ENCODE measurements around the gene CDKN2B.

CDKN2B gene

DNA sequence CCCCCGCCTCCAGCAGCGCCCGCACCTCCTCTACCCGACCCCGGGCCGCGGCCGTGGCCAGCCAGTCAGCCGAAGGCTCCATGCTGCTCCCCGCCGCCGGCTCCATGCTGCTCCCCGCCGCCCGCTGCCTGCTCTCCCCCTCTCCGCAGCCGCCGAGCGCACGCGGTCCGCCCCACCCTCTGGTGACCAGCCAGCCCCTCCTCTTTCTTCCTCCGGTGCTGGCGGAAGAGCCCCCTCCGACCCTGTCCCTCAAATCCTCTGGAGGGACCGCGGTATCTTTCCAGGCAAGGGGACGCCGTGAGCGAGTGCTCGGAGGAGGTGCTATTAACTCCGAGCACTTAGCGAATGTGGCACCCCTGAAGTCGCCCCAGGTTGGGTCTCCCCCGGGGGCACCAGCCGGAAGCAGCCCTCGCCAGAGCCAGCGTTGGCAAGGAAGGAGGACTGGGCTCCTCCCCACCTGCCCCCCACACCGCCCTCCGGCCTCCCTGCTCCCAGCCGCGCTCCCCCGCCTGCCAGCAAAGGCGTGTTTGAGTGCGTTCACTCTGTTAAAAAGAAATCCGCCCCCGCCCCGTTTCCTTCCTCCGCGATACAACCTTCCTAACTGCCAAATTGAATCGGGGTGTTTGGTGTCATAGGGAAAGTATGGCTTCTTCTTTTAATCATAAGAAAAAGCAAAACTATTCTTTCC is 34.2 kb downstream of the CDKN2B start:
- peaks cover 84% of the 10 kb centered on the region for H3K79me2 ChIP-seq (ENCODE audit: insufficient read depth, low read depth)
- H3K27me3 ChIP-seq (ENCODE audit: insufficient read depth, low read depth): no peaks in the 10 kb centered on the region
- TF ChIP-seq, protein P1, sequence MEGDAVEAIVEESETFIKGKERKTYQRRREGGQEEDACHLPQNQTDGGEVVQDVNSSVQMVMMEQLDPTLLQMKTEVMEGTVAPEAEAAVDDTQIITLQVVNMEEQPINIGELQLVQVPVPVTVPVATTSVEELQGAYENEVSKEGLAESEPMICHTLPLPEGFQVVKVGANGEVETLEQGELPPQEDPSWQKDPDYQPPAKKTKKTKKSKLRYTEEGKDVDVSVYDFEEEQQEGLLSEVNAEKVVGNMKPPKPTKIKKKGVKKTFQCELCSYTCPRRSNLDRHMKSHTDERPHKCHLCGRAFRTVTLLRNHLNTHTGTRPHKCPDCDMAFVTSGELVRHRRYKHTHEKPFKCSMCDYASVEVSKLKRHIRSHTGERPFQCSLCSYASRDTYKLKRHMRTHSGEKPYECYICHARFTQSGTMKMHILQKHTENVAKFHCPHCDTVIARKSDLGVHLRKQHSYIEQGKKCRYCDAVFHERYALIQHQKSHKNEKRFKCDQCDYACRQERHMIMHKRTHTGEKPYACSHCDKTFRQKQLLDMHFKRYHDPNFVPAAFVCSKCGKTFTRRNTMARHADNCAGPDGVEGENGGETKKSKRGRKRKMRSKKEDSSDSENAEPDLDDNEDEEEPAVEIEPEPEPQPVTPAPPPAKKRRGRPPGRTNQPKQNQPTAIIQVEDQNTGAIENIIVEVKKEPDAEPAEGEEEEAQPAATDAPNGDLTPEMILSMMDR (conservative IDR thresholded peaks at IDR 0.05; ENCODE audit: low read depth, low read length): no peak
- H3K36me3 ChIP-seq (ENCODE audit: insufficient read depth): peaks cover 21% of the 10 kb centered on the region; the same call in 1 of the 2 replicates
- H3K27ac ChIP-seq: no peak overlapping the region
- no peak overlapping the region for H3K4me2 ChIP-seq
- H3K4me3 ChIP-seq (IDR thresholded peaks at IDR 0.05; ENCODE audit: insufficient read depth, low read depth, low read length): no peak overlapping the region
- H4K20me1 ChIP-seq (ENCODE audit: insufficient read depth): peaks cover 4% of the 10 kb centered on the region
- H3K4me1 ChIP-seq (ENCODE audit: low read depth, poor library complexity, severe bottlenecking): peaks cover 9% of the 10 kb centered on the region
- no peak overlapping the region for H3K9ac ChIP-seq
- H2AFZ ChIP-seq (ENCODE audit: low read depth): no peak overlapping the region

DNA sequence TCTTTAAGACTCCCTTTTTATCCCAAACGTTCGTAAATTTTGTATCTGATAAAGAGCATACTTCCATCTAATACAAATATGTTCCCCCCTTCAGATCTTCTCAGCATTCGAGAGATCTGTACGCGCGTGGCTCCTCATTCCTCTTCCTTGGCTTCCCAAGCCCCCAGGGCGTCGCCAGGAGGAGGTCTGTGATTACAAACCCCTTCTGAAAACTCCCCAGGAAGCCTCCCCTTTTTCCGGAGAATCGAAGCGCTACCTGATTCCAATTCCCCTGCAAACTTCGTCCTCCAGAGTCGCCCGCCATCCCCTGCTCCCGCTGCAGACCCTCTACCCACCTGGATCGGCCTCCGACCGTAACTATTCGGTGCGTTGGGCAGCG is 34.8 kb downstream of the CDKN2B start:
- Histone ChIP-seq H3K4me2 (no peak overlapping the region), H3K9ac (no peak overlapping the region), H3K4me1 (ENCODE audit: low read depth, poor library complexity, severe bottlenecking) (peaks cover 8% of the 10 kb centered on the region), H2AFZ (ENCODE audit: low read depth) (no peak overlapping the region), H3K27me3 (ENCODE audit: insufficient read depth, low read depth) (no peaks in the 10 kb centered on the region), H3K27ac (no peak overlapping the region), H3K36me3 (ENCODE audit: insufficient read depth) (peaks cover 26% of the 10 kb centered on the region; the same call in 1 of the 2 replicates), H3K4me3 (IDR thresholded peaks at IDR 0.05; ENCODE audit: insufficient read depth, low read depth, low read length) (no peak overlapping the region), H3K79me2 (ENCODE audit: insufficient read depth, low read depth) (peaks cover 78% of the 10 kb centered on the region), H4K20me1 (ENCODE audit: insufficient read depth) (peaks cover 4% of the 10 kb centered on the region)
- TF ChIP-seq, protein P1 (conservative IDR thresholded peaks at IDR 0.05; ENCODE audit: low read depth, low read length): no peak

DNA sequence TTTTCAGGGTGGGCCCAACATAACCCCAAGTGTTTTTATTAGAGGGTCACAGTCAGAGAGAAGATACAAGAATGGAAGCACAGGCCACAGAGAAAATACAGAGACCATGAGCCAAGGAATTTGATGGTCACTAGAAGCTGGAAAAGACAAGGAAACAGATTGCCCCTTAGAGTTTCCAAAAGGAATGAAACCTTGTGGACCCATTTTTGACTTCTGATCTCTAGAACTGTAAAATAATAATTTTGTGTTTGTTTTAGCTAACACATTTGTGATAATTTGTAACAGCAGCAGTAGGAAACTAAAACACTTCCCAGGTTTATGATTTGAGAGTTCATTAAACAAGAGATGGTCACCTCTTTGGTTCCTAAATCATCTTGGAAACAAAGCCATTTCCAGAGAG is 36.7 kb downstream of the CDKN2B start:
- TF ChIP-seq, protein P1 (conservative IDR thresholded peaks at IDR 0.05; ENCODE audit: low read depth, low read length): no peak
- Histone ChIP-seq H3K4me3 (IDR thresholded peaks at IDR 0.05; ENCODE audit: insufficient read depth, low read depth, low read length) (no peak overlapping the region), H3K27ac (no peak overlapping the region), H3K27me3 (ENCODE audit: insufficient read depth, low read depth) (no peaks in the 10 kb centered on the region), H2AFZ (ENCODE audit: low read depth) (no peak overlapping the region), H3K36me3 (ENCODE audit: insufficient read depth) (peaks cover 32% of the 10 kb centered on the region; the same call in 1 of the 2 replicates), H3K4me1 (ENCODE audit: low read depth, poor library complexity, severe bottlenecking) (peaks cover 8% of the 10 kb centered on the region), H3K4me2 (no peak overlapping the region), H3K79me2 (ENCODE audit: insufficient read depth, low read depth) (peaks cover 60% of the 10 kb centered on the region), H4K20me1 (ENCODE audit: insufficient read depth) (no peaks in the 10 kb centered on the region; the same call in 1 of the 2 replicates), H3K9ac (no peak overlapping the region)

DNA sequence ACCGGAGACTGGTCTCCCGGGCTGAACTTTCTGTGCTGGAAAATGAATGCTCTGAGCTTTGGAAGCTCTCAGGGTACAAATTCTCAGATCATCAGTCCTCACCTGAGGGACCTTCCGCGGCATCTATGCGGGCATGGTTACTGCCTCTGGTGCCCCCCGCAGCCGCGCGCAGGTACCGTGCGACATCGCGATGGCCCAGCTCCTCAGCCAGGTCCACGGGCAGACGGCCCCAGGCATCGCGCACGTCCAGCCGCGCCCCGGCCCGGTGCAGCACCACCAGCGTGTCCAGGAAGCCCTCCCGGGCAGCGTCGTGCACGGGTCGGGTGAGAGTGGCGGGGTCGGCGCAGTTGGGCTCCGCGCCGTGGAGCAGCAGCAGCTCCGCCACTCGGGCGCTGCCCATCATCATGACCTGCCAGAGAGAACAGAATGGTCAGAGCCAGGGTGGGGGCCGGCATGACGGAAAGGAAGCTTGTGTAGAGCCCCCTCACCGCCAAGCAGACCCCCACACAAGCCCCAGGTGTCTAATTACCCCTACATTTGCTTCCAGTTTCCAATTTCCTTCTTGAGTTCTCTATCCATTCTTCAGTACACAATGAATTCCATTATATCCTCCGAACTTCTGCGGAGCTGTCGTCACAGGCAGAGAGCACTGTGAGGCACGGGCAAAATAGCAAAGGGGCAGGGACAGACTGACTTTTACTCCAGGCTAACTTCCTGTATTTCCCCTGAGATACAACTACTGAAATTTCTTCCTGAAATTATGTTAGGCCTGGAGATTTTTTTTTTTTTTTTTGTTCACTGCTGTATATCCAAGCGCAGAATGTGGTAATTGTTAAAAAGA is 38.1 kb downstream of the CDKN2B start:
- Histone ChIP-seq H2AFZ (ENCODE audit: low read depth) (no peak overlapping the region), H3K4me1 (ENCODE audit: low read depth, poor library complexity, severe bottlenecking) (peaks cover 8% of the 10 kb centered on the region), H3K27me3 (ENCODE audit: insufficient read depth, low read depth) (no peaks in the 10 kb centered on the region), H3K27ac (no peak overlapping the region), H4K20me1 (ENCODE audit: insufficient read depth) (no peaks in the 10 kb centered on the region; the same call in 1 of the 2 replicates), H3K36me3 (ENCODE audit: insufficient read depth) (peaks cover 31% of the 10 kb centered on the region; the same call in 1 of the 2 replicates), H3K4me2 (no peak overlapping the region), H3K79me2 (ENCODE audit: insufficient read depth, low read depth) (peaks cover 47% of the 10 kb centered on the region), H3K4me3 (IDR thresholded peaks at IDR 0.05; ENCODE audit: insufficient read depth, low read depth, low read length) (no peak overlapping the region), H3K9ac (no peak overlapping the region)
- TF ChIP-seq, protein P1 (conservative IDR thresholded peaks at IDR 0.05; ENCODE audit: low read depth, low read length): no peak
